CD14-positive monocyte (primary cell): ENCODE measurements around the gene TBL1XR1. TPM values are rescaled to one million over a fixed set of nuclear protein-coding genes. Genes with fewer than 3 reads are reported as not detected.
A peak's percentile ranks its signal among the peaks of the same experiment; 100 is the strongest.

Experiments
- DNase-seq, 3 donors: peaks; one replicate each; pipeline ENCODE4 v3.0.0-alpha.2; 2011 to 2022
- H2AFZ ChIP-seq: 2 replicates; pipeline ENCODE4 v1.6.0; 2012; ENCODE audit warnings: mild to moderate bottlenecking, low read depth, low read length, inconsistent platforms; ENCODE audit not compliant: insufficient read depth, poor library complexity, severe bottlenecking
- H3K27ac ChIP-seq, 2 donors: 1 replicate in 1 of 2; 2 replicates in 1 of 2; pipeline ENCODE4 v1.5.1; 2012 to 2013; ENCODE audit warnings: low read length in 2 of 2, control low read depth in 1 of 2, inconsistent platforms in 1 of 2, low read depth in 1 of 2, mild to moderate bottlenecking in 1 of 2
- H3K27me3 ChIP-seq, 2 donors: one replicate each; pipeline versions ENCODE4 v1.6.0 to v1.6.1; 2011 to 2013; ENCODE audit warnings: low read length in 2 of 2; ENCODE audit not compliant: control insufficient read depth in 2 of 2, insufficient read depth in 2 of 2
- H3K36me3 ChIP-seq, 2 donors: replicated peaks in 1 of 2; 1 replicate in 1 of 2; 2 replicates in 1 of 2; pipeline versions ENCODE4 v1.5.1 to v1.6.1; 2012 to 2013; ENCODE audit warnings: low read length in 2 of 2, control low read depth in 1 of 2, inconsistent platforms in 1 of 2, mild to moderate bottlenecking in 1 of 2; ENCODE audit not compliant: insufficient read depth in 2 of 2, control insufficient read depth in 1 of 2
- H3K4me1 ChIP-seq, 2 donors: 1 replicate in 1 of 2; 2 replicates in 1 of 2; pipeline versions ENCODE4 v1.5.1 to v1.6.1; 2012 to 2013; ENCODE audit warnings: low read length in 2 of 2, control low read depth in 1 of 2, inconsistent platforms in 1 of 2, mild to moderate bottlenecking in 1 of 2, moderate library complexity in 1 of 2; ENCODE audit not compliant: insufficient read depth in 2 of 2, control insufficient read depth in 1 of 2
- H3K4me2 ChIP-seq: replicated peaks from 2 replicates; pipeline ENCODE3; 2012; ENCODE audit warnings: low read length, moderate library complexity, mild to moderate bottlenecking; ENCODE audit not compliant: poor library complexity, severe bottlenecking; ENCODE audit errors: extremely low read depth
- H3K4me3 ChIP-seq, 3 experiments: fragments of 200-600 bp in 1 of 3; sonication (generic) in 1 of 3; replicated peaks in 1 of 3; 1 replicate in 2 of 3; 2 replicates in 1 of 3; pipeline ENCODE4 v1.5.1; 2011 to 2013; ENCODE audit warnings: low read length in 3 of 3, mild to moderate bottlenecking in 3 of 3, control low read depth in 2 of 3, low read depth in 2 of 3, inconsistent platforms in 1 of 3, moderate library complexity in 1 of 3
- H3K79me2 ChIP-seq: 2 replicates; pipeline ENCODE4 v1.6.0; 2012; ENCODE audit warnings: mild to moderate bottlenecking, control low read depth, inconsistent platforms, low read length, moderate library complexity; ENCODE audit not compliant: insufficient read depth
- H3K9ac ChIP-seq: 2 replicates; pipeline ENCODE4 v1.6.0; 2017; ENCODE audit warnings: low read length, mild to moderate bottlenecking; ENCODE audit not compliant: insufficient read depth, poor library complexity, severe bottlenecking
- H3K9me3 ChIP-seq, 2 donors: replicated peaks in 1 of 2; 1 replicate in 1 of 2; 2 replicates in 1 of 2; pipeline versions ENCODE4 v1.5.1 to v1.6.1; 2012 to 2013; ENCODE audit warnings: low read length in 2 of 2, control low read depth in 1 of 2; ENCODE audit not compliant: control insufficient read depth in 1 of 2, insufficient read depth in 1 of 2
- H4K20me1 ChIP-seq: 2 replicates; pipeline ENCODE4 v1.6.0; 2012; ENCODE audit warnings: mild to moderate bottlenecking, low read length, control low read depth, moderate library complexity; ENCODE audit not compliant: insufficient read depth
- H3K27ac Mint-ChIP-seq, 7 donors: one replicate each; pipeline ENCODE4 v1.8.0; 2020; ENCODE audit warnings: mild to moderate bottlenecking in 7 of 7, mixed read lengths in 7 of 7, moderate library complexity in 6 of 7, inconsistent platforms in 2 of 7
- H3K27me3 Mint-ChIP-seq, 3 donors: one replicate each; pipeline ENCODE4 v1.8.0; 2021 to 2022; ENCODE audit warnings: low read depth in 3 of 3, mild to moderate bottlenecking in 3 of 3, mixed read lengths in 3 of 3, moderate library complexity in 3 of 3, inconsistent platforms in 1 of 3
- H3K36me3 Mint-ChIP-seq, 2 donors: one replicate each; pipeline ENCODE4 v1.8.0; 2020; ENCODE audit warnings: mixed read lengths in 2 of 2, inconsistent platforms in 1 of 2, mild to moderate bottlenecking in 1 of 2
- H3K4me1 Mint-ChIP-seq: one replicate; pipeline ENCODE4 v1.8.0; 2020; ENCODE audit warnings: mild to moderate bottlenecking, mixed read lengths
- H3K4me3 Mint-ChIP-seq, 2 donors: one replicate each; pipeline ENCODE4 v1.8.0; 2020; ENCODE audit warnings: mild to moderate bottlenecking in 2 of 2, mixed read lengths in 2 of 2, moderate library complexity in 1 of 2
- H3K9me3 Mint-ChIP-seq, 7 donors: one replicate each; pipeline ENCODE4 v1.8.0; 2020 to 2022; ENCODE audit warnings: mixed read lengths in 7 of 7, mild to moderate bottlenecking in 6 of 7, moderate library complexity in 6 of 7, inconsistent platforms in 2 of 7
- WGBS: methylation state at CpG from one replicate; pipeline ENCODE4 v1.1.5; 2013; ENCODE audit warnings: missing lambda C conversion rate; ENCODE audit not compliant: insufficient coverage; 5-methylcytosine and 5-hydroxymethylcytosine counted together
- intact Hi-C, 2 donors: fragments of 100-400 bp; cut with micrococcal nuclease; formaldehyde crosslinking; loops; one replicate each; pipeline versions ENCODE4 v1.15.0 to v1.15.1; 2023
- polyA plus RNA-seq, 3 donors: library from polyadenylated mRNA; depleted of rRNA in 1 of 3; unstranded in 2 of 3; stranded (reverse) in 1 of 3; fragments of 300-500 nt in 2 of 3; fragments of >200 nt in 1 of 3; fragmentation: Illumina TruSeq in 2 of 3; gene quantifications; 1 replicate in 2 of 3; 2 replicates in 1 of 3; pipeline ENCODE4 v1.2.3, GENCODE V29; 2012 to 2021
- TF ChIP-seq, protein P1 (sequence below): fragments of 200-600 bp; IDR thresholded peaks from one replicate; pipeline ENCODE4 v1.8.0; 2022; ENCODE audit warnings: antibody characterized with exemption, mild to moderate bottlenecking

TBL1XR1 gene
- polyA plus RNA-seq, 3 donors = 10.2 to 20.4 (median 18.3) TPM

GRCh38 chr3:177057768-177058167 is 139.5 kb downstream of the TBL1XR1 start:
- H3K4me3 ChIP-seq = no peak overlapping the region
- TF ChIP-seq, protein P1, sequence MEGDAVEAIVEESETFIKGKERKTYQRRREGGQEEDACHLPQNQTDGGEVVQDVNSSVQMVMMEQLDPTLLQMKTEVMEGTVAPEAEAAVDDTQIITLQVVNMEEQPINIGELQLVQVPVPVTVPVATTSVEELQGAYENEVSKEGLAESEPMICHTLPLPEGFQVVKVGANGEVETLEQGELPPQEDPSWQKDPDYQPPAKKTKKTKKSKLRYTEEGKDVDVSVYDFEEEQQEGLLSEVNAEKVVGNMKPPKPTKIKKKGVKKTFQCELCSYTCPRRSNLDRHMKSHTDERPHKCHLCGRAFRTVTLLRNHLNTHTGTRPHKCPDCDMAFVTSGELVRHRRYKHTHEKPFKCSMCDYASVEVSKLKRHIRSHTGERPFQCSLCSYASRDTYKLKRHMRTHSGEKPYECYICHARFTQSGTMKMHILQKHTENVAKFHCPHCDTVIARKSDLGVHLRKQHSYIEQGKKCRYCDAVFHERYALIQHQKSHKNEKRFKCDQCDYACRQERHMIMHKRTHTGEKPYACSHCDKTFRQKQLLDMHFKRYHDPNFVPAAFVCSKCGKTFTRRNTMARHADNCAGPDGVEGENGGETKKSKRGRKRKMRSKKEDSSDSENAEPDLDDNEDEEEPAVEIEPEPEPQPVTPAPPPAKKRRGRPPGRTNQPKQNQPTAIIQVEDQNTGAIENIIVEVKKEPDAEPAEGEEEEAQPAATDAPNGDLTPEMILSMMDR = no peak
- Mint-ChIP-seq H3K27me3 (no peaks in the 10 kb centered on the region), H3K36me3 (peaks cover 7 to 27% of the 10 kb centered on the region in 2 donors), H3K4me1 (no peaks in the 10 kb centered on the region), H3K9me3 (no peaks in the 10 kb centered on the region), H3K4me3 (no peak overlapping the region), H3K27ac (no peak overlapping the region)
- H3K9ac ChIP-seq = no peak overlapping the region
- no peak overlapping the region for H2AFZ ChIP-seq
- H3K4me2 ChIP-seq = no peak overlapping the region
- no peak for DNase-seq
- no CpG with 5 or more reads among the region's 4 CpGs for WGBS
- peaks cover 32% of the 10 kb centered on the region for H4K20me1 ChIP-seq
- peaks cover 68% of the 10 kb centered on the region for H3K79me2 ChIP-seq
- no peaks in the 10 kb centered on the region for H3K4me1 ChIP-seq
- H3K36me3 ChIP-seq = peaks cover 2 to 19% of the 10 kb centered on the region in 2 donors
- intact Hi-C loops = no loop called here
- H3K9me3 ChIP-seq = no peaks in the 10 kb centered on the region
- H3K27ac ChIP-seq = peak overlapping the region in 1 of 2 donors; percentile 35
- no peaks in the 10 kb centered on the region for H3K27me3 ChIP-seq

GRCh38 chr3:177056927-177057326 is 140.4 kb downstream of the TBL1XR1 start:
- peaks cover 24% of the 10 kb centered on the region for H4K20me1 ChIP-seq
- peaks cover 7 to 23% of the 10 kb centered on the region in 2 donors for H3K36me3 Mint-ChIP-seq
- no peaks in the 10 kb centered on the region for H3K4me1 ChIP-seq
- no peak overlapping the region for H3K9ac ChIP-seq
- no peak overlapping the region for H3K4me3 ChIP-seq
- DNase-seq = no peak
- H3K27me3 ChIP-seq = no peaks in the 10 kb centered on the region
- no peak overlapping the region for H3K4me3 Mint-ChIP-seq
- H3K27ac Mint-ChIP-seq = no peak overlapping the region
- 83% methylated on average over 2 of the region's 3 CpGs for WGBS
- TF ChIP-seq, protein P1 = no peak
- peaks cover 64% of the 10 kb centered on the region for H3K79me2 ChIP-seq
- no peaks in the 10 kb centered on the region for H3K9me3 Mint-ChIP-seq
- no peaks in the 10 kb centered on the region for H3K4me1 Mint-ChIP-seq
- no peak overlapping the region for H3K27ac ChIP-seq
- no peak overlapping the region for H2AFZ ChIP-seq
- no peak overlapping the region for H3K4me2 ChIP-seq
- intact Hi-C loops = no loop called here
- H3K27me3 Mint-ChIP-seq = no peaks in the 10 kb centered on the region
- no peaks in the 10 kb centered on the region for H3K9me3 ChIP-seq
- peaks cover 6 to 27% of the 10 kb centered on the region in 2 donors for H3K36me3 ChIP-seq
